ENCODE measurements around the gene ASB10.

ASB10 gene

DNA sequence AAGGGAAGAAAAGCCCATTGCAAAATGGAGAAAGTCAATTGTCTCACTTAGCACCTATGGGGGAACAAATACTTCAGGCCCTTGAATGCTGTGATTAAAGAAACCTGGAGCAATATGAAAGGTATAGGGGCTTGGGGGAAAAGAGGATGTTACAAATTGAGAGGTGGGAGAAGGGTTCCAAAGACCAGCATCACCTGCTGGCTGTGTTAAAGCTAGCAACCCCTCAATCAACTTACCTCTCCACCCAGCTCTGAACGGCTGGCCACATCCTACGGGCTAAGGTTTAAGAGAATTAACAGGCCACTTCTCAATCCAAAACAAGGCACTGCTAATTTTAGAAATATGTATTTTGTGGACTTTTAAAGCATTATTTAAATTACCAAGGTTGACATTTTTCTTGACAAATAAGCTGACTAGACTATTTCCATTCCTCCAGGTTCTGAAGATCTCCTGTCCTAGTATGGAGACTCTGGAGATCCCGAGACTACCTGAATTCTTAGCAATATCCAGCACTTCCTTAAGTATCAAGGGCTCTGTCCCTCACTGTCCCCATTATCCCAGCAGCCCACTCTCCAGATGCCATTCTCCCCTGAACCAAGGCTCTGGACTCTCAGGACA lies 24.2 kb upstream of the ASB10 start:
- H3K36me3 ChIP-seq (ENCODE audit: control insufficient read depth, insufficient read depth, low read length) = peaks cover 21% of the 10 kb centered on the region
- H3K27me3 ChIP-seq (ENCODE audit: control insufficient read depth, insufficient read depth, low read length, poor library complexity, severe bottlenecking) = no peaks in the 10 kb centered on the region
- H3K9me3 ChIP-seq (ENCODE audit: control insufficient read depth, low read length) = no peaks in the 10 kb centered on the region
- H3K4me3 ChIP-seq (ENCODE audit: insufficient read depth, low read depth, low read length) = no peak overlapping the region
- no peak overlapping the region for H3K27ac ChIP-seq (ENCODE audit: insufficient read depth, low read depth, low read length, poor library complexity, severe bottlenecking)
- WGBS, 2 experiments = 89 to 94% methylated on average over 1 to 3 of the region's 3 CpGs
- peaks cover 8% of the 10 kb centered on the region for H3K4me1 ChIP-seq (ENCODE audit: control insufficient read depth, insufficient read depth, low read length)

DNA sequence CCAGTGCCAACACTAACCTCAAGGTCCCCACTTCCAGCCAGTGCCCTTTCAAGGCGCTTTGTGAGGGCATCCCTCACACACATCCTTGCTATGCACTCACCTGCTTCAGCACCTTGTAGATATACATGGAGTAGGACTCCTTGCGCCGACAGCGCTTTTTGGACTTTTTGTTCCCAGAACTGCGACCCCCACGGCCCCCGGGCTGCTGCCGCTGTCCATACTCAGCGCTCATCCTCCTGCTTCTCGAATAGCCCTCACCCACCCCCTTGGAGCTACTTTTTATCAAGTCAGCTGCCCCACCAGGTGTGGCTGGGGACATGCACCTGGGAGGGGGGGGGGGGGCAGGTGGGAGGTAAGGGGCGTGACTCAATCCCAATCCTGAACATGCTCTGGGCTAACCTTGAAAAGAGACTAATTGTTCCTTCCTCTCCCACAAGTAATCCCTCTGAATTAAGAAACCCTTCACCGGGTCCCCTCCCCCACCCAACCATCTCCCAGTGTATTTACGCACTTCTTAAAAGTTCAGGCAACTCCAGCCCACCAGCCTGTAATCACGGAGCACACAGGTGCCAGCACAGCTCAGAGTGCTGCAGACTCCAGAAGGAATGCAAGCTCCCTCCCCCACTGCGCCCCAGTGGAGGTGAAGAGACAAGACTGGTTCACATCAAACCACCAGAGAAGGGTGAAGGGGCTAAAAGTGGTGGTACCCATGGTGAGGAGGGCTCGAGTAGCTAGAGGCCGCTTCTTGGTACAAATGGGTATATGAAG lies 23.2 kb upstream of the ASB10 start, which contains the start of gene H2BK1:
TSS of gene H2BK1 (minus strand) at position 402 of the 768 bp plus-strand sequence. CDS start at position 232, 170 bp downstream.
- 82 to 90% methylated on average over 17 of the region's 17 CpGs for WGBS, 2 experiments
- H3K27me3 ChIP-seq (ENCODE audit: control insufficient read depth, insufficient read depth, low read length, poor library complexity, severe bottlenecking) = no peaks in the 10 kb centered on the region
- H3K4me1 ChIP-seq (ENCODE audit: control insufficient read depth, insufficient read depth, low read length) = peaks cover 8% of the 10 kb centered on the region
- no peaks in the 10 kb centered on the region for H3K9me3 ChIP-seq (ENCODE audit: control insufficient read depth, low read length)
- H3K27ac ChIP-seq (ENCODE audit: insufficient read depth, low read depth, low read length, poor library complexity, severe bottlenecking) = no peak within 1 kb of the TSS
- H3K36me3 ChIP-seq (ENCODE audit: control insufficient read depth, insufficient read depth, low read length) = peaks cover 12% of the 10 kb centered on the region
- no peak within 1 kb of the TSS for H3K4me3 ChIP-seq (ENCODE audit: insufficient read depth, low read depth, low read length)

DNA sequence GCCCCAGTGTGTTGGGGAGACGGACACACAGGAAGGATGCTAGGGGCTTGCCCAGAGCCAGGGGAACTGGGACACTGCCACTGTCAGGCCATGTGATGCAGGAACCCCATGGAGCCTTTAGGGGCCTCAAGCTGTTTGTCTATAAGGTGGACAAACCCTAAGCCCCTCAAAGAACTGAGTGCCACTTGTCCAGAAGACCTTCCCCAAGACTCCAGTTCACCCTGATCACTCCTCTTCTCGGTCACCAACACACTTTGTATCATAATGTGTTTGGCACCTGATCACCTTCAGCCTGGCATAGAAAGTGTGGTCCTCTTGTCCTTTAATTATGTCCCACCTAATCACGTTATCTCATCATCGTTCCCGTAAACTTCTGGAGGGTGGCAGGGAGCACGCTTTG lies 22.5 kb upstream of the ASB10 start:
- H3K4me1 ChIP-seq (ENCODE audit: control insufficient read depth, insufficient read depth, low read length) = peaks cover 8% of the 10 kb centered on the region
- H3K27ac ChIP-seq (ENCODE audit: insufficient read depth, low read depth, low read length, poor library complexity, severe bottlenecking) = no peak overlapping the region
- H3K27me3 ChIP-seq (ENCODE audit: control insufficient read depth, insufficient read depth, low read length, poor library complexity, severe bottlenecking) = no peaks in the 10 kb centered on the region
- WGBS, 2 experiments = 94 to 96% methylated on average over 6 of the region's 6 CpGs
- H3K9me3 ChIP-seq (ENCODE audit: control insufficient read depth, low read length) = no peaks in the 10 kb centered on the region
- H3K36me3 ChIP-seq (ENCODE audit: control insufficient read depth, insufficient read depth, low read length) = peaks cover 5% of the 10 kb centered on the region
- no peak overlapping the region for H3K4me3 ChIP-seq (ENCODE audit: insufficient read depth, low read depth, low read length)

DNA sequence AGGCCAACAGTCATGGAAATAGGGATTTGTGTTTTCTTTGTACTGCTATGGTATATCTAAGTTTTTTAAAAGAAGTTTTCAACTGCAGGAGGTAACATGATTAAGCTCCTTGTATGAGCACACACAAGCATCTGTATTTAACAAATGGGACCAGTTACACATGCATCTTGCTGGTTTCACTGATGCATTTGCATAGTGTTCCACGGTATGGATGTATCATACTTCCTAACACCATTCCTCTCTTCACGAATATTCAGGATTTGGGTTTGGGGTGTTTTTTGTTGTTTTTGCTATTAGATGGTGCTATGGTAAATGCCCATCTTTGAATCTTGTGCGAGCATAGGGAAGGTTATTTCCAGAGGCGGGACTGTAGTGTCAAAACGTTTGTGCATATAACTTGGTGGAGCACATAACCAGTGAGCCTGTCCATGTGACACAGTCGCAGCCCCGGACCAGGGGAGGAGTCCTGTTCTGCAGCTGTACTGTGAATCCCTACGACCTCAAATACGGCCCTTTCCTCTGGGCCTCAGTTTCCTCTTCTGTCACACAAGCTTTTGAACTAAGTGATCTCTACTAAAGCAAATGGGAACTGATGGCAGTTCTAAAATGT lies 21.3 kb upstream of the ASB10 start:
- WGBS, 2 experiments = 84 to 86% methylated on average over 9 of the region's 9 CpGs
- H3K27me3 ChIP-seq (ENCODE audit: control insufficient read depth, insufficient read depth, low read length, poor library complexity, severe bottlenecking) = no peaks in the 10 kb centered on the region
- H3K36me3 ChIP-seq (ENCODE audit: control insufficient read depth, insufficient read depth, low read length) = no peaks in the 10 kb centered on the region
- peaks cover 8% of the 10 kb centered on the region for H3K4me1 ChIP-seq (ENCODE audit: control insufficient read depth, insufficient read depth, low read length)
- no peak overlapping the region for H3K4me3 ChIP-seq (ENCODE audit: insufficient read depth, low read depth, low read length)
- H3K27ac ChIP-seq (ENCODE audit: insufficient read depth, low read depth, low read length, poor library complexity, severe bottlenecking) = no peak overlapping the region
- H3K9me3 ChIP-seq (ENCODE audit: control insufficient read depth, low read length) = no peaks in the 10 kb centered on the region

DNA sequence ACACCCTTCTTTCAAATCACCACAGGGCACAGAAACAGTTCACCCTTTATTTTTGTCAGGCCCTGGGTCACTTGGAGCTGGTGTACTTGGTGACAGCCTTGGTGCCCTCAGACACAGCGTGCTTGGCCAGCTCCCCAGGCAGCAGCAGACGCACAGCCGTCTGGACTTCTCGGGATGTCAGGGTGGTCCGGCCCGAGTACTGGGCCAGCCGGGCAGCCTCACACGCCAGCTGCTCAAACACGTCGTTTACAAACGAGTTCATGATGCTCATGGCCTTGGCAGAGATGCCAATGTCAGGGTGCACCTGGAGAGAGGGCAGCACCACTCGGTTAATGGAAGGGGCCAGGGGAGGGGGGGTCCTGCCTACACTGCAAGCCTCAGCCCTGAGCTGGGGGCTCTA lies 20.8 kb upstream of the ASB10 start:
- H3K27me3 ChIP-seq (ENCODE audit: control insufficient read depth, insufficient read depth, low read length, poor library complexity, severe bottlenecking) = no peaks in the 10 kb centered on the region
- H3K4me3 ChIP-seq (ENCODE audit: insufficient read depth, low read depth, low read length) = no peak overlapping the region
- no peak overlapping the region for H3K27ac ChIP-seq (ENCODE audit: insufficient read depth, low read depth, low read length, poor library complexity, severe bottlenecking)
- H3K36me3 ChIP-seq (ENCODE audit: control insufficient read depth, insufficient read depth, low read length) = no peaks in the 10 kb centered on the region
- H3K9me3 ChIP-seq (ENCODE audit: control insufficient read depth, low read length) = no peaks in the 10 kb centered on the region
- WGBS, 2 experiments = 93% methylated on average over 12 of the region's 12 CpGs
- peaks cover 8% of the 10 kb centered on the region for H3K4me1 ChIP-seq (ENCODE audit: control insufficient read depth, insufficient read depth, low read length)

DNA sequence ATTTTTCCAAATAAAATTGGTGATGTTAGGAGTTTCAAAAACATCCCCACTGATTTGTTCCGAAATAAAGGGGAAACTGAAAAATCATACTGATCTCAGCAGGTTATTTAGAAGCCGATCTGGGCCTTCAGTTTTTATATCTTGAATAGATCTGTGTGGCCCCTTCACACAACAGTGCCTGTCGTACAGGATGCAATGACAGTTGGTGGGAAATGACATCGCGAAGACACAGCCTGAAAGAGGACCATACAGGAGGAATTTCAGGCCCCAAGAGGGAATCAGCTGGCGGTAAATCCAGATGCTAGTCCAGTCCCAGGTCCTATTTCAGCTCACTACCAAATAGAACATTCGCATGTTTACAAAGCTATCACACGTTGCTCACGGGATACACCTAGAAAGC lies 20.3 kb upstream of the ASB10 start:
- Histone ChIP-seq H3K27me3 (ENCODE audit: control insufficient read depth, insufficient read depth, low read length, poor library complexity, severe bottlenecking) (no peaks in the 10 kb centered on the region), H3K27ac (ENCODE audit: insufficient read depth, low read depth, low read length, poor library complexity, severe bottlenecking) (no peak overlapping the region), H3K4me3 (ENCODE audit: insufficient read depth, low read depth, low read length) (no peak overlapping the region), H3K36me3 (ENCODE audit: control insufficient read depth, insufficient read depth, low read length) (no peaks in the 10 kb centered on the region), H3K4me1 (ENCODE audit: control insufficient read depth, insufficient read depth, low read length) (peaks cover 8% of the 10 kb centered on the region), H3K9me3 (ENCODE audit: control insufficient read depth, low read length) (no peaks in the 10 kb centered on the region)
- 87 to 89% methylated on average over 9 of the region's 9 CpGs for WGBS, 2 experiments

DNA sequence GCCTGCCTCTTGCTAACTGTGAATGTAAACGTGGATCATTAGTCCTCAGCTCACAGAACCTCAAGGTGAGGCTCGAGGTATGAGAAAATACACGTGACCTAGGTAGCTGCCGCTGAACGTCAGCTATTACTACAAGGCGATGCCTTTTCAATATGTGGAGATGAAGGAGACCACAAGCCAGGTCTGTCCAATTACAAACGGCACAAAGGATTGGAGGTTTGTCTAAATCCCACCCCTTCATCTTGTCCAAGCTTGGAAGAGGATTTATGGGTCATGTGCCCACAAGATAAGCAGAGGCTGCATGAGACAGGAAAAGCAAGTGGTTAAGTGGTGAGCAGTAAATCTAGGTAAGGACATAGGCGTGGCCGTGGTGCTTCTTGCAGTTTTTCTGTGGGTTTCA lies 19.9 kb upstream of the ASB10 start:
- H3K36me3 ChIP-seq (ENCODE audit: control insufficient read depth, insufficient read depth, low read length) = no peaks in the 10 kb centered on the region
- H3K27ac ChIP-seq (ENCODE audit: insufficient read depth, low read depth, low read length, poor library complexity, severe bottlenecking) = no peak overlapping the region
- no peak overlapping the region for H3K4me3 ChIP-seq (ENCODE audit: insufficient read depth, low read depth, low read length)
- H3K27me3 ChIP-seq (ENCODE audit: control insufficient read depth, insufficient read depth, low read length, poor library complexity, severe bottlenecking) = no peaks in the 10 kb centered on the region
- 87 to 92% methylated on average over 9 of the region's 9 CpGs for WGBS, 2 experiments
- no peaks in the 10 kb centered on the region for H3K9me3 ChIP-seq (ENCODE audit: control insufficient read depth, low read length)
- H3K4me1 ChIP-seq (ENCODE audit: control insufficient read depth, insufficient read depth, low read length) = peaks cover 8% of the 10 kb centered on the region

DNA sequence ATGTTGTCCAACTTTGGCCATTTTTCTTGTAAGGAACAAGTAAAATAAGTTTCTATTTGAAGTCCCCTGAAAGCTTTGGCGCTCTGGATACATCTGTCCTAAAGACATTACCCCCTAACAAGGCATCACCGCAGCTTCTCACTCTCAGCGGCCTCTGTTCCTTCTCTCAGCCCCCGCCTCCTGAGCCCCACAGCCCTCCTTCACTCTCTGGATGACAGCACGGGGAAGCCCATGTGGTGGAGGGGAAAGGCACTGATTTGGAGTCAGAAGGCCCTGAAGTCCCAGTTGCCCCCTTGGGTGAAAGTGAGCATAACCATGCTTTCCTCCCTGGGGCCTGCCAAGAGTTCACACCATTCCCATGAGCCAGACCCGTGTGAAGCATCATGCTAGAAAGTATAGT lies 18.7 kb upstream of the ASB10 start:
- WGBS, 2 experiments = 89% methylated on average over 6 of the region's 6 CpGs
- Histone ChIP-seq H3K4me3 (ENCODE audit: insufficient read depth, low read depth, low read length) (no peak overlapping the region), H3K27ac (ENCODE audit: insufficient read depth, low read depth, low read length, poor library complexity, severe bottlenecking) (no peak overlapping the region), H3K27me3 (ENCODE audit: control insufficient read depth, insufficient read depth, low read length, poor library complexity, severe bottlenecking) (no peaks in the 10 kb centered on the region), H3K9me3 (ENCODE audit: control insufficient read depth, low read length) (no peaks in the 10 kb centered on the region), H3K36me3 (ENCODE audit: control insufficient read depth, insufficient read depth, low read length) (no peaks in the 10 kb centered on the region), H3K4me1 (ENCODE audit: control insufficient read depth, insufficient read depth, low read length) (peaks cover 8% of the 10 kb centered on the region)

DNA sequence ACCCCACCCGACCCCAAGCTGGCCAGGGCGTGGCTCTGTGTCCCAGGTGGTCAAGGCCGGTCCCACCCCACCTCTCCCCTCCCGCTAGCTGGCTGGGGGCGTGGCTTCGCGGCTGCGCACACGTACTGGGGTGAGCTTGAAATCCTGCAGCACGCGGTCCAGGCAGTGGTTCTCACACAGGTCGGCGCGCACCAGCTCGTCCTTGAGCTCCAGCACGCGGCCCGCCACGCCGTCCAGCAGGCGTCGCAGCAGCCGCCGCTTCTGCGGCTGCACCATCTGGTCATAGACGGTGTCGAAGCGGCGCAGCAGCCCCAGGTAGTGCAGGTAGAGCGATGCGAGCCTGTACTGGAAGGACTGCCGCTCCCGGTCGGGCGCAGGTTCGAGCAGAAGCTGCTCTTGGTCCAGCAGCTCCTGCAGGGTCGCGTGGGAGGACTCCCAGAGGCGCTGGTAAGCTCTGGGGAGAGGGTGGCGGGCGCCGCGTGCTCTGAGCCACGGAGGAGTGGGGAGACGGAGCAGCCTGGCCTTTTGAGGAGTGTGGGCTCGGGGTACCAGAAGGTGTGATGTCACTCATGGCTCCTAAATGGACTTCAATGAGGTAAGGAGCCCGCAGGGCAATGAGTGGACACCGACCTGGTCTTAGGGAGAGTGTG lies 17.5 kb upstream of the ASB10 start:
- H3K9me3 ChIP-seq (ENCODE audit: control insufficient read depth, low read length) = no peaks in the 10 kb centered on the region
- H3K4me3 ChIP-seq (ENCODE audit: insufficient read depth, low read depth, low read length) = no peak overlapping the region
- H3K4me1 ChIP-seq (ENCODE audit: control insufficient read depth, insufficient read depth, low read length) = peaks cover 6% of the 10 kb centered on the region
- no peak overlapping the region for H3K27ac ChIP-seq (ENCODE audit: insufficient read depth, low read depth, low read length, poor library complexity, severe bottlenecking)
- 92 to 93% methylated on average over 48 of the region's 48 CpGs for WGBS, 2 experiments
- H3K36me3 ChIP-seq (ENCODE audit: control insufficient read depth, insufficient read depth, low read length) = no peaks in the 10 kb centered on the region
- H3K27me3 ChIP-seq (ENCODE audit: control insufficient read depth, insufficient read depth, low read length, poor library complexity, severe bottlenecking) = no peaks in the 10 kb centered on the region

DNA sequence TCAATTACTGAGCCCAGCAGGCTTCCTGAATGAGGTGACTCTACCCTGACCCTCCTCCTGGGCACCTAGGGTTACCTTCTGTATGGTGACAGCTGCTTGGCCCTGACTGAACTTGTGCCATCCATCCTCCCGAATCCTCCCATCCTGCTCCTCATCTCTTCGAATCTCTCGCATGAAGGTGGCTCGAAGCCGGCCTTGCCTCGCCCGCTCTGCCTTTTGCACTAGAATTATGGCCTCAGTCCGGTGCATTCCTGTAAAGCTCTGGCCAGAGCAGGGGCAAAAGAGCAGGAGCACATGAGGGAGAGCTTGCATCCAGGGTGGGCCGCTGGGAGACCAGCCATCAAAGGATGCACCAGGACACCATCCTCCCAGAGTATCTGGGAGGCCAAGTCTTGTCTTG lies 15.8 kb upstream of the ASB10 start:
- peaks cover 9% of the 10 kb centered on the region for H3K4me1 ChIP-seq (ENCODE audit: control insufficient read depth, insufficient read depth, low read length)
- H3K9me3 ChIP-seq (ENCODE audit: control insufficient read depth, low read length) = no peaks in the 10 kb centered on the region
- 92% methylated on average over 9 of the region's 9 CpGs for WGBS, 2 experiments
- H3K27ac ChIP-seq (ENCODE audit: insufficient read depth, low read depth, low read length, poor library complexity, severe bottlenecking) = no peak overlapping the region
- no peaks in the 10 kb centered on the region for H3K27me3 ChIP-seq (ENCODE audit: control insufficient read depth, insufficient read depth, low read length, poor library complexity, severe bottlenecking)
- no peaks in the 10 kb centered on the region for H3K36me3 ChIP-seq (ENCODE audit: control insufficient read depth, insufficient read depth, low read length)
- no peak overlapping the region for H3K4me3 ChIP-seq (ENCODE audit: insufficient read depth, low read depth, low read length)

Measured in ectodermal cell (in vitro differentiated cells).